Neuronal stem cell (in vitro differentiated cells): ENCODE results near the gene FBXO8. TPM values are rescaled to one million over a fixed set of nuclear protein-coding genes. Genes with fewer than 3 reads are reported as not detected.

ENCODE experiments used
- DNase-seq: peaks from one replicate; pipeline ENCODE4 v3.0.0-alpha.2; 2013; ENCODE audit warnings: low spot score
- H2AFZ ChIP-seq: one replicate; pipeline ENCODE4 v1.6.1; 2013; ENCODE audit warnings: mild to moderate bottlenecking, low read length, inconsistent platforms
- H2AK5ac ChIP-seq: 2 replicates; pipeline ENCODE4 v1.6.1; 2013; ENCODE audit warnings: low read depth, mild to moderate bottlenecking, inconsistent platforms, low read length, moderate library complexity, mixed read lengths
- H2BK120ac ChIP-seq: 2 replicates; pipeline ENCODE4 v1.6.1; 2013; ENCODE audit warnings: low read depth, mild to moderate bottlenecking, inconsistent platforms, low read length, moderate library complexity, mixed read lengths
- H2BK12ac ChIP-seq: one replicate; pipeline ENCODE4 v1.6.1; 2013; ENCODE audit warnings: low read length, inconsistent platforms
- H2BK15ac ChIP-seq: 2 replicates; pipeline ENCODE4 v1.6.1; 2013; ENCODE audit warnings: mild to moderate bottlenecking, low read length, inconsistent platforms, mixed read lengths
- H2BK5ac ChIP-seq: one replicate; pipeline ENCODE4 v1.6.1; 2013; ENCODE audit warnings: inconsistent platforms, mild to moderate bottlenecking, low read length, moderate library complexity
- H3K14ac ChIP-seq: one replicate; pipeline ENCODE4 v1.6.1; 2013; ENCODE audit warnings: low read length, inconsistent platforms
- H3K18ac ChIP-seq: 2 replicates; pipeline ENCODE4 v1.6.1; 2013; ENCODE audit warnings: low read length, inconsistent platforms
- H3K23ac ChIP-seq: 2 replicates; pipeline ENCODE4 v1.6.1; 2013; ENCODE audit warnings: low read depth, mild to moderate bottlenecking, mixed read lengths, low read length, inconsistent platforms; ENCODE audit not compliant: poor library complexity
- H3K27ac ChIP-seq: replicated peaks from 3 replicates; pipeline ENCODE4 v1.5.1; 2013; ENCODE audit warnings: low read length, inconsistent platforms
- H3K27me3 ChIP-seq, 3 experiments: 2 replicates each; pipeline ENCODE4 v1.6.1; 2013; ENCODE audit warnings: low read length in 3 of 3, mild to moderate bottlenecking in 2 of 3, inconsistent platforms in 1 of 3, low read depth in 1 of 3, mixed read lengths in 1 of 3, moderate library complexity in 1 of 3; ENCODE audit not compliant: control insufficient read depth in 3 of 3, insufficient read depth in 3 of 3
- H3K36me3 ChIP-seq, 2 donors: replicated peaks in 1 of 2; 2 replicates each; pipeline ENCODE4 v1.6.1; 2013; ENCODE audit warnings: low read length in 2 of 2; ENCODE audit not compliant: control insufficient read depth in 2 of 2, insufficient read depth in 2 of 2
- H3K4ac ChIP-seq: 2 replicates; pipeline ENCODE4 v1.6.1; 2013; ENCODE audit warnings: inconsistent platforms, mild to moderate bottlenecking, low read length, moderate library complexity
- H3K4me1 ChIP-seq, 2 donors: 1 replicate in 1 of 2; 2 replicates in 1 of 2; pipeline ENCODE4 v1.6.1; 2013; ENCODE audit warnings: low read length in 2 of 2, low read depth in 1 of 2; ENCODE audit not compliant: control insufficient read depth in 2 of 2, insufficient read depth in 1 of 2
- H3K4me2 ChIP-seq: one replicate; pipeline ENCODE4 v1.6.1; 2013; ENCODE audit warnings: mild to moderate bottlenecking, low read length, inconsistent platforms; ENCODE audit not compliant: insufficient read depth, poor library complexity, severe bottlenecking
- H3K4me3 ChIP-seq, 2 donors: 2 replicates each; pipeline ENCODE4 v1.5.1; 2013; ENCODE audit warnings: low read length in 2 of 2, mild to moderate bottlenecking in 2 of 2, inconsistent platforms in 1 of 2, moderate library complexity in 1 of 2
- H3K79me1 ChIP-seq: one replicate; pipeline ENCODE4 v1.6.1; 2013; ENCODE audit warnings: low read depth, mild to moderate bottlenecking, inconsistent platforms, low read length, moderate library complexity
- H3K9ac ChIP-seq: one replicate; pipeline ENCODE4 v1.6.1; 2013; ENCODE audit warnings: mild to moderate bottlenecking, low read depth, low read length, inconsistent platforms; ENCODE audit not compliant: poor library complexity
- H3K9me3 ChIP-seq, 2 donors: replicated peaks in 1 of 2; 2 replicates each; pipeline versions ENCODE3 to v1.6.1; 2013; ENCODE audit warnings: low read length in 2 of 2, mild to moderate bottlenecking in 2 of 2, inconsistent platforms in 1 of 2, low read depth in 1 of 2, mixed read lengths in 1 of 2, moderate library complexity in 1 of 2; ENCODE audit not compliant: control insufficient read depth in 2 of 2, insufficient read depth in 1 of 2
- H4K8ac ChIP-seq: one replicate; pipeline ENCODE4 v1.6.1; 2013; ENCODE audit warnings: low read depth, mild to moderate bottlenecking, inconsistent platforms, low read length, moderate library complexity
- H4K91ac ChIP-seq: one replicate; pipeline ENCODE4 v1.6.1; 2013; ENCODE audit warnings: low read length, low read depth, mild to moderate bottlenecking, inconsistent platforms; ENCODE audit not compliant: poor library complexity
- WGBS, 2 donors: extraction: QIAGEN DNeasy Blood & Tissue Kit; methylation state at CpG; one replicate each; pipeline ENCODE4 v1.1.7; 2013; ENCODE audit warnings: missing lambda C conversion rate in 2 of 2, mixed read lengths in 1 of 2; ENCODE audit not compliant: insufficient read length in 2 of 2, insufficient replicate concordance in 1 of 2; ENCODE audit errors: extremely low coverage in 2 of 2; 5-methylcytosine and 5-hydroxymethylcytosine counted together
- polyA plus RNA-seq, 2 experiments: library from polyadenylated mRNA; stranded (reverse); fragments of 200-250 nt; gene quantifications; one replicate each; pipeline ENCODE4 v1.2.3, GENCODE V29; 2013

FBXO8 gene
- polyA plus RNA-seq (2013, experiment 1 of 2) = 12.5 TPM
- 11.9 TPM for polyA plus RNA-seq (2013, experiment 2 of 2)

GRCh38 chr4:174283507-174284471 lies at the start of gene FBXO8, which contains the start of gene CEP44:
FBXO8 (minus strand) TSS chr4:174283667; CDS start chr4:174263092, 20,575 bp downstream.
CEP44 (plus strand) TSS chr4:174283911; CDS start chr4:174299122, 15,211 bp downstream.
- Histone ChIP-seq H4K8ac (peak within 1 kb of the TSS; percentile 45), H3K79me1 (peaks cover 1% of the 10 kb centered on the region), H3K14ac (no peak within 1 kb of the TSS), H3K4me1 (peaks cover 2 to 5% of the 10 kb centered on the region in 2 donors), H3K4me2 (peak within 1 kb of the TSS; percentile 75), H3K23ac (peak within 1 kb of the TSS; percentile 68), H4K91ac (peak within 1 kb of the TSS; percentile 90), H3K9me3 (peaks cover 0 to 6% of the 10 kb centered on the region in 2 donors), H2AK5ac (no peak within 1 kb of the TSS), H3K27ac (peak within 1 kb of the TSS; percentile 97), H2BK5ac (peak within 1 kb of the TSS; percentile 88), H2BK120ac (no peak within 1 kb of the TSS), H3K9ac (peak within 1 kb of the TSS; percentile 86), H3K36me3 (peaks cover 0 to 8% of the 10 kb centered on the region in 2 donors), H2BK15ac (peak within 1 kb of the TSS; percentile 82), H3K4me3 (peak within 1 kb of the TSS; percentile 72 to 93), H2AFZ (peak within 1 kb of the TSS; percentile 89), H3K4ac (no peak within 1 kb of the TSS), H2BK12ac (no peak within 1 kb of the TSS), H3K18ac (peak within 1 kb of the TSS; percentile 99), H3K27me3 (no peaks in the 10 kb centered on the region)
- no CpG with 5 or more reads among the region's 52 CpGs for WGBS, 2 donors
- peak; percentile 75 for DNase-seq

- Histone ChIP-seq H3K79me1 (no peaks in the 10 kb centered on the region), H3K14ac (no peak overlapping the region), H2BK12ac (no peak overlapping the region), H2BK5ac (no peak overlapping the region), H2BK15ac (no peak overlapping the region), H3K9me3 (no peaks in the 10 kb centered on the region), H4K8ac (no peak overlapping the region), H2BK120ac (no peak overlapping the region), H3K18ac (no peak overlapping the region), H2AK5ac (no peak overlapping the region), H3K27ac (no peak overlapping the region), H3K4me1 (peaks cover 0 to 6% of the 10 kb centered on the region in 2 donors), H3K9ac (no peak overlapping the region), H3K27me3 (no peaks in the 10 kb centered on the region), H3K23ac (no peak overlapping the region), H4K91ac (no peak overlapping the region), H2AFZ (no peak overlapping the region), H3K4me3 (no peak overlapping the region), H3K36me3 (no peaks in the 10 kb centered on the region), H3K4me2 (no peak overlapping the region), H3K4ac (no peak overlapping the region)
- no peak for DNase-seq
- WGBS, 2 donors = 100% methylated on average over 1 of the region's 4 CpGs; no CpG with 5 or more reads in 1 of the 2 donors
Measured at GRCh38 chr4:174332741-174333493, 49.5 kb upstream of the FBXO8 start.

GRCh38 chr4:174324725-174325124 lies 41.3 kb upstream of the FBXO8 start:
- Histone ChIP-seq H4K91ac (no peak overlapping the region), H2AFZ (no peak overlapping the region), H2BK5ac (no peak overlapping the region), H4K8ac (no peak overlapping the region), H3K9ac (no peak overlapping the region), H3K4me1 (no peaks in the 10 kb centered on the region), H3K36me3 (peaks cover 0 to 10% of the 10 kb centered on the region in 2 donors), H3K79me1 (no peaks in the 10 kb centered on the region), H3K27me3 (no peaks in the 10 kb centered on the region), H2BK15ac (no peak overlapping the region), H3K4ac (no peak overlapping the region), H2AK5ac (no peak overlapping the region), H2BK12ac (no peak overlapping the region), H3K14ac (no peak overlapping the region), H3K4me2 (no peak overlapping the region), H3K27ac (no peak overlapping the region), H3K4me3 (no peak overlapping the region), H3K9me3 (no peaks in the 10 kb centered on the region), H2BK120ac (no peak overlapping the region), H3K23ac (no peak overlapping the region), H3K18ac (no peak overlapping the region)
- no peak for DNase-seq
- WGBS, 2 donors = no CpG with 5 or more reads among the region's 2 CpGs
